Measurements from ENCODE around the gene FFAR3.

- TF ChIP-seq CTCF (IDR thresholded peaks at IDR 0.05; ENCODE audit: borderline replicate concordance, extremely low read depth, low read length, poor library complexity, severe bottlenecking) (no peak), EZH2 (IDR thresholded peaks at IDR 0.05; ENCODE audit: borderline replicate concordance, low read depth, low read length, severe bottlenecking) (no peak)
Observed at GRCh38 chr19:35383536-35383935, 25.3 kb downstream of the FFAR3 start.

All from DND-41 (cell line).